Peyer's patch (tissue), 4 donors: Measurements from ENCODE around the gene S100A11.

ENCODE experiments used
- POLR2A ChIP-seq, 2 donors: fragments of 450-650 bp; IDR thresholded peaks; one replicate each; pipeline ENCODE4 v1.5.1; 2017; ENCODE audit warnings: antibody characterized with exemption in 2 of 2, mild to moderate bottlenecking in 2 of 2, moderate library complexity in 2 of 2
- TF ChIP-seq, protein P1 (sequence below), 6 experiments: fragments of 450-650 bp in 4 of 6; fragments of 200-600 bp in 2 of 6; sonication (generic) in 1 of 6; IDR thresholded peaks; one replicate each; pipeline ENCODE4 v1.5.1; 2017 to 2019; ENCODE audit warnings: antibody characterized with exemption in 6 of 6, mild to moderate bottlenecking in 3 of 6, moderate library complexity in 1 of 6

DNA sequence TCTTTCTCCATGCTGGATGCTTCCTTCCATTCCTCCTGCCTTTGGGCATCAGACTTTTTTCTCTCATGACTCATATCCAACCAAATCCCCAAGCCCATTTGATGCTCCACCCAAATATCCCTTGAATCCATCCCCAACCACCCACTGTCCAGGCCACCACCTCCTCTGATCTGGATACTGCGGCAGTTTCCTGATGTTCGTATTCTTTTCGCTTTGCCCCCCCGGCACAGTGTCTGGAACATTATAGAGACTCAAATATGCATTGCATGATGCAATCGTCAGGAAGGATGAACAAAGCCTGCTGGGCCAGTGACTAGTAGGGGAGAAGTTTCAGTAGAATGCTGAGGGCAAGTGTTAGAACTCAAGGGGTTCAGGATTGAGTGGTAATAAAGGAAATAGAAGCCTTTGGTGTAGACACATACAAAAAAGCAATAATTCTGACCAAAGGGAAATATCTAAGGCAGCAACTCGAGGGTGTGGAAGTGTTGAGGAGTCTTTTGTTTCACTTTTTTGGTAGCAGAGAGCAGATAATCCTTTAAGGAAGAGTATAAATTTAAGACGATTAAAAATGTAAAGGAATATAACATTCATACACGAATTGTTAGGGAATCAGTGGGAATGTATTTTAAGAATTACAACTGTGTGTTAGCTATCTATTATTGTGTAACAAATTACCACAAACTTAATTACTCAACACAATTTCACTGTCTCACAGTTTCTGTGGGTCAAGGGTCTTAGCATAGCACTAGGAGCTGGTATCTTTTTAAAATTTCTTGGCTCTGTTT, 7.5 kb downstream of the S100A11 start:
- no peak for TF ChIP-seq POLR2A (IDR thresholded peaks at IDR 0.05)
- TF ChIP-seq, protein P1, sequence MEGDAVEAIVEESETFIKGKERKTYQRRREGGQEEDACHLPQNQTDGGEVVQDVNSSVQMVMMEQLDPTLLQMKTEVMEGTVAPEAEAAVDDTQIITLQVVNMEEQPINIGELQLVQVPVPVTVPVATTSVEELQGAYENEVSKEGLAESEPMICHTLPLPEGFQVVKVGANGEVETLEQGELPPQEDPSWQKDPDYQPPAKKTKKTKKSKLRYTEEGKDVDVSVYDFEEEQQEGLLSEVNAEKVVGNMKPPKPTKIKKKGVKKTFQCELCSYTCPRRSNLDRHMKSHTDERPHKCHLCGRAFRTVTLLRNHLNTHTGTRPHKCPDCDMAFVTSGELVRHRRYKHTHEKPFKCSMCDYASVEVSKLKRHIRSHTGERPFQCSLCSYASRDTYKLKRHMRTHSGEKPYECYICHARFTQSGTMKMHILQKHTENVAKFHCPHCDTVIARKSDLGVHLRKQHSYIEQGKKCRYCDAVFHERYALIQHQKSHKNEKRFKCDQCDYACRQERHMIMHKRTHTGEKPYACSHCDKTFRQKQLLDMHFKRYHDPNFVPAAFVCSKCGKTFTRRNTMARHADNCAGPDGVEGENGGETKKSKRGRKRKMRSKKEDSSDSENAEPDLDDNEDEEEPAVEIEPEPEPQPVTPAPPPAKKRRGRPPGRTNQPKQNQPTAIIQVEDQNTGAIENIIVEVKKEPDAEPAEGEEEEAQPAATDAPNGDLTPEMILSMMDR (IDR thresholded peaks at IDR 0.05) = no peak
